ENCODE results near the gene FSTL1.

Gene FSTL1

DNA sequence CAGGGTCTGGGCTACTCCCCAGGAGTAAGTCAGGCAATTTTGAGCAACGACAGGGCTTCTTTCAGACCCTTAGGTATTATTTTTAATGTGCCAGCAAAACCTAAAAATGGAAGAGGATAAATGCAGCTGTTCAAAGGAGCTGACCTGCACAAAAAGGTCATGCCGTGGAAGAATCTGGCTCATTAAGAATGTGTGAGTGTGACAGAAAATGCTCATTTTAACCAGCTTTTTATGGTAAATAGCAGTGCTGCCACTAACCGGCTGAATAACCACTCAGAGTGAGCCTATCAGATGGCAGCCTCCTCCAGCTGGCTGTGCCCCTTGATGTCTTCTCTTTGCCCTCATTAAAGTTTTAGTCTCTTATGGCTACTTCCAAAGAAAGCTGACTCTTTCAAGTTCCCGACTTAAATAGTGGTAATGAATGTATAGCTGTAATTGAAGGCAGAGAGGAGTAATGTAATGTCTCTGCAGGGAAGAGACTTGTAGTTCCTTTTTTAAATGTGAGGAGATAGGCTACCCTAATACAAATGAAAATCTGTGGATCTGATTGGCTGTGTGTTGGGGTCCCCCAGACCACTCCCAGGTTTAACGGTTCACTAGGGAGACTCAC, 9.5 kb upstream of the FSTL1 start:
- TF ChIP-seq, protein P1, sequence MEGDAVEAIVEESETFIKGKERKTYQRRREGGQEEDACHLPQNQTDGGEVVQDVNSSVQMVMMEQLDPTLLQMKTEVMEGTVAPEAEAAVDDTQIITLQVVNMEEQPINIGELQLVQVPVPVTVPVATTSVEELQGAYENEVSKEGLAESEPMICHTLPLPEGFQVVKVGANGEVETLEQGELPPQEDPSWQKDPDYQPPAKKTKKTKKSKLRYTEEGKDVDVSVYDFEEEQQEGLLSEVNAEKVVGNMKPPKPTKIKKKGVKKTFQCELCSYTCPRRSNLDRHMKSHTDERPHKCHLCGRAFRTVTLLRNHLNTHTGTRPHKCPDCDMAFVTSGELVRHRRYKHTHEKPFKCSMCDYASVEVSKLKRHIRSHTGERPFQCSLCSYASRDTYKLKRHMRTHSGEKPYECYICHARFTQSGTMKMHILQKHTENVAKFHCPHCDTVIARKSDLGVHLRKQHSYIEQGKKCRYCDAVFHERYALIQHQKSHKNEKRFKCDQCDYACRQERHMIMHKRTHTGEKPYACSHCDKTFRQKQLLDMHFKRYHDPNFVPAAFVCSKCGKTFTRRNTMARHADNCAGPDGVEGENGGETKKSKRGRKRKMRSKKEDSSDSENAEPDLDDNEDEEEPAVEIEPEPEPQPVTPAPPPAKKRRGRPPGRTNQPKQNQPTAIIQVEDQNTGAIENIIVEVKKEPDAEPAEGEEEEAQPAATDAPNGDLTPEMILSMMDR (conservative IDR thresholded peaks at IDR 0.05; ENCODE audit: control insufficient read depth, insufficient read depth, low read depth, low read length), result no peak
- no peak overlapping the region for H3K4me3 ChIP-seq (ENCODE audit: control insufficient read depth, low read depth, low read length)
- no peak for DNase-seq (ENCODE audit: low read depth)

DNA sequence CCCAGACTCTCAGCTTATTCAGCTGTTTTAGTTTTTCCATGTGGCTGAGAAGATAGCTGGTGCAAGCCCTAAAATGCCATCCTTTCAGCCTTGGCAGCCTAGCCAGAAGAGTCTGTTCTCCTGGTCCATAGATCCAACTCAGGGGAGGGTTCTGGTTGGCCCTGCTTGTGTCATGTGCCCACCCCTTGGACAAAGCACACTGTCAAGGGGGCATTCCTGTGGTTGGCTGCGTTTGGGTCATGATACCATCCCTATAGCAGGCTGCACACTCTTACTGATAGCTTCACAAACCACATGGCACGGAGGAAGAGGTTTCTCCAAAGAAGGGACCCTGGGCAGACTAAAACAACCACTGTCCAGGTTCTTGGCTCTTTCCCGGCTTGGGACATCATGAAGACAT, 8.4 kb upstream of the FSTL1 start:
- H3K4me3 ChIP-seq (ENCODE audit: control insufficient read depth, low read depth, low read length), result no peak overlapping the region
- DNase-seq (ENCODE audit: low read depth), result no peak
- TF ChIP-seq, protein P1 (conservative IDR thresholded peaks at IDR 0.05; ENCODE audit: control insufficient read depth, insufficient read depth, low read depth, low read length), result no peak

DNA sequence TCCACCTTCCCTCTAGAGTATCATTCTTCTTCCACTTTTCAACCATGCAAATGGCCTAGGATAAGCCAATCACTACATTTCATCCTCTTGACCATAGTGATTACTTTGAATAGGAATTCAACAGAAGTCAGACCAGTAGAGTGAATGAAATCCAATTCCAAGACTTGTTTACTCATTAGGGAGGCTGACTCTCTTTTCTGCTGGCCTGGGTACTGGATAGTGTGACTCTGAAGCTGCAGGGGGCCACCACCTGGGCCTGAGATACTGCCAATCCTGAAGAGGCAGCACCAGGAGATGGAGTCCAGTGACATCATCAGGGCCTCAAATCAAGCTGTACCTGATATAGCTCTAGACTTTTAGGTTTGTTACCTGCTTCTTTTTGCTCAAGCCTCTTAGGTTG, 7.0 kb upstream of the FSTL1 start:
- no peak overlapping the region for H3K4me3 ChIP-seq (ENCODE audit: control insufficient read depth, low read depth, low read length)
- TF ChIP-seq, protein P1 (conservative IDR thresholded peaks at IDR 0.05; ENCODE audit: control insufficient read depth, insufficient read depth, low read depth, low read length), result no peak
- DNase-seq (ENCODE audit: low read depth), result no peak

DNA sequence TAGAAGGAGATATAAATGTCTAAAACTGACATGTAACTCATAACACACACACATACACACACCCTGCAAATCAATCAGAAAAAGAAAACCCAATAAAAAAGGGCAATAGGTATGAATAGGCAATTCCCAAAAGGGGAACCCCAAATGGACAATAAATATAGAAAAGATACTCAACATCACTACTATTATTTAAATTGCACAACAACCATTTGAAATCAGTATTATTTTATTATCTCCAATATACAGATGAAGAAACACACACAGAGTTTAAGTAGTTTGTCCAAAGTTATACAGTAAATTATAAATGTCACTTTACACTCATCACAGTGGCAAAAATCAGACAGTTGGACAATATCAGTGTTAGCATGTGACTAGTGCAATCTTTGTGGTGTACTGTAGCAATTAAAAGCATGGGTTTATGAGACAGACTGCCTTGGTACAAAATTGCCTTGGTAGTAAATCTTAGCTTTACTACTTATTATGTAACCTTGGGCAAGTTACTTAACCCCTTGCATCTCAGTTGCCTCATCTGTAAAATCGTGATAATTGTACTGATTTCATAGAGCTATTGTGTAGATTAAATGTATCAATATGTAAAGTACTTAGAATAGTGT, 3.4 kb upstream of the FSTL1 start:
- TF ChIP-seq, protein P1 (conservative IDR thresholded peaks at IDR 0.05; ENCODE audit: control insufficient read depth, insufficient read depth, low read depth, low read length), result no peak
- H3K4me3 ChIP-seq (ENCODE audit: control insufficient read depth, low read depth, low read length), result no peak overlapping the region
- no peak for DNase-seq (ENCODE audit: low read depth)

DNA sequence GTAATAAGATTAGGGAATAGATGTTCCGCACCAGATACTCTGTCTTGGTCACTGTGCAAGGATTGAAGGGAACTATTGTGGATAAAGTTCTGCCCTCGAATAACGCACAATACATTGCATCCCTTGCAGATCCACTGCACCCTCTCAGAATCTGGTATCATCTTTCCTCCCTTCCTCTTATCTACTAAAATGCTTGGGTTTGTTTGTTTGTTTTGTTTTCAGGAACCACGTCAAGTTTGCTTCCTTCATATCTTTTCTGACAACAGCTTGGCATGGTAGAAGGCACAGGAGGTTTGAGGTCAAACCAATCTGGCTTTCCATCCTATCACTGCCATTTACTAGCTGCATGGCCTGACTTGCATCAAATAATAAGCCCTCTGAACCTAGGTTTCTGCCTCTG, 2.0 kb upstream of the FSTL1 start:
- DNase-seq (ENCODE audit: low read depth), result no peak
- no peak overlapping the region for H3K4me3 ChIP-seq (ENCODE audit: control insufficient read depth, low read depth, low read length)
- TF ChIP-seq, protein P1 (conservative IDR thresholded peaks at IDR 0.05; ENCODE audit: control insufficient read depth, insufficient read depth, low read depth, low read length), result no peak

DNA sequence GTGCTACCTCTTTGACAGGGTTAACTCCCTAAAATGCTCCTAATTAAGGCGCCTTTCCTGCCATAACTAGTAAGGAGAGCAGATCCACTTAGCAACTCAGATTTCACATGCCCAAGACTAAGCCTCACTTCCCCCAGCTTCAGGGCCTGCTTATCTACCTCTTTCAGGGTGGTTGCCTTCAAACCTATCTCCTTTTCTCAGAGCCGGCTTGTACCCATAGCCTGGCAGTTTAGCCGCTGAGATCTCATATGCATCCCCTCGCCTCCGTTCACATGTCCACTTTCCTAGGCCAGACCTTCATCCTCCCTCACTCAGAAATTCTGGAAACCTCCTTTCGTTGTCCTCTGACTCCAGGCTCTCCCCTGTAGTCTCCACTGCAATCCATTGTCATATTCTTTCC, 1.0 kb upstream of the FSTL1 start:
- H3K4me3 ChIP-seq (ENCODE audit: control insufficient read depth, low read depth, low read length), result peak overlapping the region; percentile 92
- DNase-seq (ENCODE audit: low read depth), result no peak
- TF ChIP-seq, protein P1 (conservative IDR thresholded peaks at IDR 0.05; ENCODE audit: control insufficient read depth, insufficient read depth, low read depth, low read length), result no peak
